NCI-H146 treated with DMSO at 0.1 percent for 48 hours (cell line): ENCODE results near the gene SCN2A.

Source experiments
- DNase-seq: peaks from one replicate; lab custom pipeline; 2025; ENCODE audit not compliant: unreplicated experiment; lab: John Stamatoyannopoulos, UW

SCN2A gene

GRCh38 chr2:165410276-165410675 lies 171.1 kb downstream of the SCN2A start:
- DNase-seq: no peak

- no peak for DNase-seq
Observed at GRCh38 chr2:165414187-165414586, 175.0 kb downstream of the SCN2A start.

- DNase-seq: no peak
Observed at GRCh38 chr2:165417009-165417408, 177.8 kb downstream of the SCN2A start.

- no peak for DNase-seq
Observed at GRCh38 chr2:165420231-165420630, 181.0 kb downstream of the SCN2A start.

GRCh38 chr2:165423081-165423480 lies 183.9 kb downstream of the SCN2A start:
- no peak for DNase-seq

- DNase-seq: no peak
Observed at GRCh38 chr2:165425556-165425955, 186.3 kb downstream of the SCN2A start.

GRCh38 chr2:165427686-165428085 lies 188.5 kb downstream of the SCN2A start:
- no peak for DNase-seq

GRCh38 chr2:165428926-165429325 lies 189.7 kb downstream of the SCN2A start:
- no peak for DNase-seq

- DNase-seq: peak; percentile 20
Observed at GRCh38 chr2:165431014-165431413, 191.8 kb downstream of the SCN2A start.

GRCh38 chr2:165432234-165432966 lies 193.2 kb downstream of the SCN2A start:
- DNase-seq: no peak

- no peak for DNase-seq
Observed at GRCh38 chr2:165434865-165435496, 195.8 kb downstream of the SCN2A start.

- peak; percentile 3 for DNase-seq
Observed at GRCh38 chr2:165435611-165436010, 196.4 kb downstream of the SCN2A start.

- no peak for DNase-seq
Observed at GRCh38 chr2:165436559-165436958, 197.3 kb downstream of the SCN2A start.

- DNase-seq: peak; percentile 51
Observed at GRCh38 chr2:165440367-165440766, 201.2 kb downstream of the SCN2A start.
